HepG2 (cell line): Measurements from ENCODE around the gene USP30. TPM values are rescaled to one million over a fixed set of nuclear protein-coding genes. Genes with fewer than 3 reads are reported as not detected.

ENCODE experiments used
- DMAP1 ChIP-seq: IDR thresholded peaks from 2 replicates; pipeline ENCODE4 v1.6.1; 2016
- ELF1 ChIP-seq: sonication (generic); formaldehyde crosslinking; IDR thresholded peaks from 2 replicates; pipeline ENCODE4 v1.4.0; 2020; ENCODE audit warnings: missing genetic modification reagents
- HMG20B ChIP-seq: conservative IDR thresholded peaks from 2 replicates; pipeline ENCODE4 v1.6.1; 2016; ENCODE audit warnings: missing genetic modification reagents, missing compliant biosample characterization
- HOXA5 ChIP-seq: sonication (generic); formaldehyde crosslinking; IDR thresholded peaks from 2 replicates; pipeline ENCODE4 v1.4.0; 2020; ENCODE audit warnings: missing genetic modification reagents
- HOXA9 ChIP-seq: sonication (generic); formaldehyde crosslinking; IDR thresholded peaks from 2 replicates; pipeline ENCODE4 v1.8.1; 2022; ENCODE audit warnings: missing genetic modification reagents, mild to moderate bottlenecking, moderate library complexity, borderline replicate concordance
- NR1H2 ChIP-seq: sonication (generic); formaldehyde crosslinking; IDR thresholded peaks from 2 replicates; pipeline ENCODE4 v1.8.1; 2022; ENCODE audit warnings: low read depth, missing genetic modification reagents, borderline replicate concordance
- NR2C2 ChIP-seq: sonication (generic); formaldehyde crosslinking; IDR thresholded peaks from 2 replicates; pipeline ENCODE4 v1.4.0; 2020; ENCODE audit warnings: missing genetic modification reagents, mild to moderate bottlenecking, moderate library complexity, borderline replicate concordance
- ZFP1 ChIP-seq: IDR thresholded peaks from 2 replicates; pipeline ENCODE4 v1.6.1; 2016
- ZNF230 ChIP-seq: sonication (generic); formaldehyde crosslinking; IDR thresholded peaks from 2 replicates; pipeline ENCODE4 v1.4.0; 2020; ENCODE audit warnings: mild to moderate bottlenecking, missing genetic modification reagents
- ZNF256 ChIP-seq: sonication (generic); formaldehyde crosslinking; conservative IDR thresholded peaks from 2 replicates; pipeline ENCODE4 v1.4.0; 2020; ENCODE audit warnings: missing genetic modification reagents
- ZNF563 ChIP-seq: sonication (generic); formaldehyde crosslinking; IDR thresholded peaks from 2 replicates; pipeline ENCODE4 v1.8.0; 2022; ENCODE audit warnings: mild to moderate bottlenecking, moderate library complexity, missing genetic modification reagents
- ZNF619 ChIP-seq: sonication (generic); formaldehyde crosslinking; IDR thresholded peaks from 2 replicates; pipeline ENCODE4 v1.4.0; 2020; ENCODE audit warnings: mild to moderate bottlenecking, missing genetic modification reagents
- ZNF883 ChIP-seq: sonication (generic); formaldehyde crosslinking; IDR thresholded peaks from 2 replicates; pipeline ENCODE4 v1.5.1; 2020; ENCODE audit warnings: mild to moderate bottlenecking, missing genetic modification reagents; ENCODE audit errors: not compliant biosample characterization
- polyA plus RNA-seq, 8 experiments: library from polyadenylated mRNA; depleted of rRNA in 3 of 8; stranded (reverse) in 7 of 8; unstranded in 1 of 8; fragments of >200 nt; fragmentation: Illumina TruSeq in 4 of 8; extraction: Trizol in 4 of 8; gene quantifications; 2 replicates each; pipeline versions ENCODE4 v1.2.1 to v1.2.3, GENCODE V29; 2011 to 2016; ENCODE audit warnings: low read depth in 4 of 8, missing spikeins in 1 of 8, mixed read lengths in 1 of 8; ENCODE audit not compliant: insufficient read depth in 1 of 8
- total RNA-seq, 5 experiments: library from RNA; depleted of rRNA; stranded (reverse); fragments of >200 nt; fragmentation: Illumina TruSeq; extraction: Trizol; gene quantifications; 2 replicates each; pipeline ENCODE4 v1.2.3, GENCODE V29; 2016; ENCODE audit warnings: low read depth in 1 of 5
- TF ChIP-seq, protein P1 (sequence below): IDR thresholded peaks from 2 replicates; pipeline ENCODE4 v1.6.1; 2016; ENCODE audit warnings: mild to moderate bottlenecking
- TF ChIP-seq, protein P2 (sequence below): sonication (generic); formaldehyde crosslinking; IDR thresholded peaks from 2 replicates; pipeline ENCODE4 v1.4.0; 2020; ENCODE audit warnings: mild to moderate bottlenecking, missing genetic modification reagents
- TF ChIP-seq, protein P3 (sequence below): sonication (generic); formaldehyde crosslinking; IDR thresholded peaks from 2 replicates; pipeline ENCODE4 v1.8.0; 2022; ENCODE audit warnings: mild to moderate bottlenecking, missing genetic modification reagents; ENCODE audit not compliant: insufficient replicate concordance
- TF ChIP-seq, protein P4 (sequence below): sonication (generic); formaldehyde crosslinking; IDR thresholded peaks from 2 replicates; pipeline ENCODE4 v1.4.0; 2020; ENCODE audit warnings: mild to moderate bottlenecking, missing genetic modification reagents
- TF ChIP-seq, protein P5 (sequence below): sonication (generic); formaldehyde crosslinking; IDR thresholded peaks from 2 replicates; pipeline ENCODE4 v1.5.1; 2020; ENCODE audit warnings: missing genetic modification reagents, mild to moderate bottlenecking, borderline replicate concordance

USP30 gene
- total and polyA plus RNA-seq, 2 of the 13 experiments (the other 11 are each of a cell fraction or from before 2014, with no cell fraction given) = 11.2 to 20.8 TPM

DNA sequence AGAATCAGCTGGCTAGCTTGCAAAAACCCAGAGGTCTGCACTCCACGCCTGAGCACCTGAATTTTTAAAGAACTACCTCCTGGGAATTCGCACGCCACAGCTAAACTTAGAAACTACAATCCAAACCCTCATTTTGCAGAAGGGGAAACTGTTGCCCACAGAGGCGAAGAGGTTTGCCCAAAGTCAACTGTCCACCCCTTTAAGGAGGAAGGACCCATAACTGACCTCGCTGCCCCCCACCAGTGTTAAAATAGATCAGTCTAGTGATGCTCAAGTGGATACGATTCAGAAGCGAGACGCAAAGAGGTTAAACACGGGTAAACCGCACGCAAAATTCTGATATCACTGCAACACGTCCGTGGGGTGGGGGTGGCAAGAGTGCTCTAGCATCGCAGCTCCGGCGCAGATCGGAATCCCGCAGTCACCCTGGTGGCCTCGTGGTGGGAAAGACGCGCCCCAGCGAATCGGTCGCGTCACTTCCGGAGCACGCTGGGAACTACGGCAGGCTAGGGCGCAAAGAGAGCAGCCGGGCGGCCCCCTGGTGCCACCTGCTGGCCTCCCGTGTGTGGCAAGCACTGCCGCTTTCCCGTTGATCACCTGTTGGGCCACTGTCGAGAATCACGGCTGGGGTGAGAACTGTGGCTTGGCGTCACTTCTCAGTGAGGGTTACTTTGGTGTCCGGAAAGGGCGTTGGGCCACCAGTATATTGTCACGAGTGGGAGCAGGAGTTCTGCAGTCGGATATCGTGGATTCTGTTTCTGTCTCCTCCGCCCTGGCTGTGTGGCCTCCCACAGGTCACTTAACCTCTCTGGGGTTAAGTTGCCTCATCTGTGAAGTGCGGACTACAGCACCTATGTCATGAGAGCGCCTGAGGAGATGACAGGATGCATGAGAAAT, 40.9 kb downstream of the USP30 start, which contains the start of gene ALKBH2 (continued):
- TF ChIP-seq NR1H2 (CRISPR knock-in tag) = 0 out of 2 replicates have a peak, but pooled peaks have one; percentile 67
- peak; percentile 83 for TF ChIP-seq NR2C2 (CRISPR knock-in tag)
- peak; percentile 95 for TF ChIP-seq ZNF230 (CRISPR knock-in tag)
- TF ChIP-seq, protein P1, sequence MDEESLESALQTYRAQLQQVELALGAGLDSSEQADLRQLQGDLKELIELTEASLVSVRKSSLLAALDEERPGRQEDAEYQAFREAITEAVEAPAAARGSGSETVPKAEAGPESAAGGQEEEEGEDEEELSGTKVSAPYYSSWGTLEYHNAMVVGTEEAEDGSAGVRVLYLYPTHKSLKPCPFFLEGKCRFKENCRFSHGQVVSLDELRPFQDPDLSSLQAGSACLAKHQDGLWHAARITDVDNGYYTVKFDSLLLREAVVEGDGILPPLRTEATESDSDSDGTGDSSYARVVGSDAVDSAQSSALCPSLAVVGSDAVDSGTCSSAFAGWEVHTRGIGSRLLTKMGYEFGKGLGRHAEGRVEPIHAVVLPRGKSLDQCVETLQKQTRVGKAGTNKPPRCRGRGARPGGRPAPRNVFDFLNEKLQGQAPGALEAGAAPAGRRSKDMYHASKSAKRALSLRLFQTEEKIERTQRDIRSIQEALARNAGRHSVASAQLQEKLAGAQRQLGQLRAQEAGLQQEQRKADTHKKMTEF (CRISPR knock-in tag) = peak; percentile 90
- TF ChIP-seq, protein P2, sequence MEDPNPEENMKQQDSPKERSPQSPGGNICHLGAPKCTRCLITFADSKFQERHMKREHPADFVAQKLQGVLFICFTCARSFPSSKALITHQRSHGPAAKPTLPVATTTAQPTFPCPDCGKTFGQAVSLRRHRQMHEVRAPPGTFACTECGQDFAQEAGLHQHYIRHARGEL (CRISPR knock-in tag) = 0 out of 2 replicates have a peak, but pooled peaks have one; percentile 80
- TF ChIP-seq ZNF563 (CRISPR knock-in tag) = peak; percentile 96
- TF ChIP-seq ZNF883 (CRISPR knock-in tag) = peak; percentile 98
- TF ChIP-seq, protein P3, sequence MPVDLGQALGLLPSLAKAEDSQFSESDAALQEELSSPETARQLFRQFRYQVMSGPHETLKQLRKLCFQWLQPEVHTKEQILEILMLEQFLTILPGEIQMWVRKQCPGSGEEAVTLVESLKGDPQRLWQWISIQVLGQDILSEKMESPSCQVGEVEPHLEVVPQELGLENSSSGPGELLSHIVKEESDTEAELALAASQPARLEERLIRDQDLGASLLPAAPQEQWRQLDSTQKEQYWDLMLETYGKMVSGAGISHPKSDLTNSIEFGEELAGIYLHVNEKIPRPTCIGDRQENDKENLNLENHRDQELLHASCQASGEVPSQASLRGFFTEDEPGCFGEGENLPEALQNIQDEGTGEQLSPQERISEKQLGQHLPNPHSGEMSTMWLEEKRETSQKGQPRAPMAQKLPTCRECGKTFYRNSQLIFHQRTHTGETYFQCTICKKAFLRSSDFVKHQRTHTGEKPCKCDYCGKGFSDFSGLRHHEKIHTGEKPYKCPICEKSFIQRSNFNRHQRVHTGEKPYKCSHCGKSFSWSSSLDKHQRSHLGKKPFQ (CRISPR knock-in tag) = no peak
- TF ChIP-seq ZNF256 = peak; percentile 54; the same call in 1 of the 2 replicates
- TF ChIP-seq, protein P4, sequence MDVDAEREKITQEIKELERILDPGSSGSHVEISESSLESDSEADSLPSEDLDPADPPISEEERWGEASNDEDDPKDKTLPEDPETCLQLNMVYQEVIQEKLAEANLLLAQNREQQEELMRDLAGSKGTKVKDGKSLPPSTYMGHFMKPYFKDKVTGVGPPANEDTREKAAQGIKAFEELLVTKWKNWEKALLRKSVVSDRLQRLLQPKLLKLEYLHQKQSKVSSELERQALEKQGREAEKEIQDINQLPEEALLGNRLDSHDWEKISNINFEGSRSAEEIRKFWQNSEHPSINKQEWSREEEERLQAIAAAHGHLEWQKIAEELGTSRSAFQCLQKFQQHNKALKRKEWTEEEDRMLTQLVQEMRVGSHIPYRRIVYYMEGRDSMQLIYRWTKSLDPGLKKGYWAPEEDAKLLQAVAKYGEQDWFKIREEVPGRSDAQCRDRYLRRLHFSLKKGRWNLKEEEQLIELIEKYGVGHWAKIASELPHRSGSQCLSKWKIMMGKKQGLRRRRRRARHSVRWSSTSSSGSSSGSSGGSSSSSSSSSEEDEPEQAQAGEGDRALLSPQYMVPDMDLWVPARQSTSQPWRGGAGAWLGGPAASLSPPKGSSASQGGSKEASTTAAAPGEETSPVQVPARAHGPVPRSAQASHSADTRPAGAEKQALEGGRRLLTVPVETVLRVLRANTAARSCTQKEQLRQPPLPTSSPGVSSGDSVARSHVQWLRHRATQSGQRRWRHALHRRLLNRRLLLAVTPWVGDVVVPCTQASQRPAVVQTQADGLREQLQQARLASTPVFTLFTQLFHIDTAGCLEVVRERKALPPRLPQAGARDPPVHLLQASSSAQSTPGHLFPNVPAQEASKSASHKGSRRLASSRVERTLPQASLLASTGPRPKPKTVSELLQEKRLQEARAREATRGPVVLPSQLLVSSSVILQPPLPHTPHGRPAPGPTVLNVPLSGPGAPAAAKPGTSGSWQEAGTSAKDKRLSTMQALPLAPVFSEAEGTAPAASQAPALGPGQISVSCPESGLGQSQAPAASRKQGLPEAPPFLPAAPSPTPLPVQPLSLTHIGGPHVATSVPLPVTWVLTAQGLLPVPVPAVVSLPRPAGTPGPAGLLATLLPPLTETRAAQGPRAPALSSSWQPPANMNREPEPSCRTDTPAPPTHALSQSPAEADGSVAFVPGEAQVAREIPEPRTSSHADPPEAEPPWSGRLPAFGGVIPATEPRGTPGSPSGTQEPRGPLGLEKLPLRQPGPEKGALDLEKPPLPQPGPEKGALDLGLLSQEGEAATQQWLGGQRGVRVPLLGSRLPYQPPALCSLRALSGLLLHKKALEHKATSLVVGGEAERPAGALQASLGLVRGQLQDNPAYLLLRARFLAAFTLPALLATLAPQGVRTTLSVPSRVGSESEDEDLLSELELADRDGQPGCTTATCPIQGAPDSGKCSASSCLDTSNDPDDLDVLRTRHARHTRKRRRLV (CRISPR knock-in tag) = peak; percentile 99
- TF ChIP-seq ELF1 = peak; percentile 81
- TF ChIP-seq, protein P5, sequence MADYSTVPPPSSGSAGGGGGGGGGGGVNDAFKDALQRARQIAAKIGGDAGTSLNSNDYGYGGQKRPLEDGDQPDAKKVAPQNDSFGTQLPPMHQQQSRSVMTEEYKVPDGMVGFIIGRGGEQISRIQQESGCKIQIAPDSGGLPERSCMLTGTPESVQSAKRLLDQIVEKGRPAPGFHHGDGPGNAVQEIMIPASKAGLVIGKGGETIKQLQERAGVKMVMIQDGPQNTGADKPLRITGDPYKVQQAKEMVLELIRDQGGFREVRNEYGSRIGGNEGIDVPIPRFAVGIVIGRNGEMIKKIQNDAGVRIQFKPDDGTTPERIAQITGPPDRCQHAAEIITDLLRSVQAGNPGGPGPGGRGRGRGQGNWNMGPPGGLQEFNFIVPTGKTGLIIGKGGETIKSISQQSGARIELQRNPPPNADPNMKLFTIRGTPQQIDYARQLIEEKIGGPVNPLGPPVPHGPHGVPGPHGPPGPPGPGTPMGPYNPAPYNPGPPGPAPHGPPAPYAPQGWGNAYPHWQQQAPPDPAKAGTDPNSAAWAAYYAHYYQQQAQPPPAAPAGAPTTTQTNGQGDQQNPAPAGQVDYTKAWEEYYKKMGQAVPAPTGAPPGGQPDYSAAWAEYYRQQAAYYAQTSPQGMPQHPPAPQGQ (CRISPR knock-in tag) = no peak
- TF ChIP-seq HMG20B (CRISPR knock-in tag) = no peak; the same call in 1 of the 2 replicates
- TF ChIP-seq HOXA5 = peak; percentile 96
- TF ChIP-seq ZFP1 (CRISPR knock-in tag) = peak; percentile 57; the same call in 1 of the 2 replicates
- peak; percentile 97 for TF ChIP-seq HOXA9 (CRISPR knock-in tag)
- peak; percentile 95 for TF ChIP-seq ZNF619 (CRISPR knock-in tag)
- peak; percentile 94 for TF ChIP-seq DMAP1 (CRISPR knock-in tag)
